HepG2 (cell line): ENCODE data around the gene RPL32. TPM values are rescaled to one million over a fixed set of nuclear protein-coding genes. Genes with fewer than 3 reads are reported as not detected.

Experiments used
- CBX5 ChIP-seq: sonication (generic); formaldehyde crosslinking; IDR thresholded peaks from 2 replicates; pipeline ENCODE4 v1.4.0; 2020; ENCODE audit warnings: missing genetic modification reagents, borderline replicate concordance
- FOXA3 ChIP-seq: IDR thresholded peaks from 2 replicates; pipeline ENCODE4 v1.6.1; 2016; ENCODE audit warnings: missing genetic modification reagents, missing compliant biosample characterization
- KLF16 ChIP-seq, 2 experiments: sonication (generic) in 1 of 2; formaldehyde crosslinking in 1 of 2; IDR thresholded peaks; 2 replicates each; pipeline versions ENCODE4 v1.6.1 to v1.8.0; 2016 to 2023; ENCODE audit warnings: missing genetic modification reagents in 2 of 2, missing compliant biosample characterization in 1 of 2
- SMC3 ChIP-seq: IDR thresholded peaks from 2 replicates; pipeline ENCODE4 v1.6.1; 2011; ENCODE audit warnings: low read length, improper control_type of control experiment
- SSRP1 ChIP-seq: IDR thresholded peaks from 2 replicates; pipeline ENCODE4 v1.6.1; 2016; ENCODE audit warnings: control low read depth
- SUZ12 ChIP-seq: fragments of 150-350 bp; IDR thresholded peaks from 2 replicates; pipeline ENCODE4 v1.6.1; 2014; ENCODE audit warnings: low read depth, low read length
- ZBTB38 ChIP-seq: sonication (generic); formaldehyde crosslinking; IDR thresholded peaks from 2 replicates; pipeline ENCODE4 v1.5.1; 2020; ENCODE audit warnings: mild to moderate bottlenecking, missing genetic modification reagents
- ZNF432 ChIP-seq: sonication (generic); formaldehyde crosslinking; IDR thresholded peaks from 2 replicates; pipeline ENCODE4 v1.5.0; 2020; ENCODE audit warnings: missing genetic modification reagents, mild to moderate bottlenecking, borderline replicate concordance
- ZNF607 ChIP-seq: sonication (generic); formaldehyde crosslinking; IDR thresholded peaks from 2 replicates; pipeline ENCODE4 v1.5.1; 2020; ENCODE audit warnings: missing genetic modification reagents, mild to moderate bottlenecking, borderline replicate concordance
- ZNF615 ChIP-seq: sonication (generic); formaldehyde crosslinking; IDR thresholded peaks from 2 replicates; pipeline ENCODE4 v1.5.0; 2020; ENCODE audit warnings: mild to moderate bottlenecking, missing genetic modification reagents, borderline replicate concordance
- polyA plus RNA-seq, 8 experiments: library from polyadenylated mRNA; depleted of rRNA in 3 of 8; stranded (reverse) in 7 of 8; unstranded in 1 of 8; fragments of >200 nt; fragmentation: Illumina TruSeq in 4 of 8; extraction: Trizol in 4 of 8; gene quantifications; 2 replicates each; pipeline versions ENCODE4 v1.2.1 to v1.2.3, GENCODE V29; 2011 to 2016; ENCODE audit warnings: low read depth in 4 of 8, missing spikeins in 1 of 8, mixed read lengths in 1 of 8; ENCODE audit not compliant: insufficient read depth in 1 of 8
- total RNA-seq, 5 experiments: library from RNA; depleted of rRNA; stranded (reverse); fragments of >200 nt; fragmentation: Illumina TruSeq; extraction: Trizol; gene quantifications; 2 replicates each; pipeline ENCODE4 v1.2.3, GENCODE V29; 2016; ENCODE audit warnings: low read depth in 1 of 5
- TF ChIP-seq, protein P1 (sequence below): sonication (generic); formaldehyde crosslinking; IDR thresholded peaks from 2 replicates; pipeline ENCODE4 v1.8.0; 2022; ENCODE audit warnings: mild to moderate bottlenecking, missing genetic modification reagents, moderate library complexity
- TF ChIP-seq, protein P2 (sequence below): sonication (generic); formaldehyde crosslinking; IDR thresholded peaks from 2 replicates; pipeline ENCODE4 v1.4.0; 2020; ENCODE audit warnings: missing genetic modification reagents, mild to moderate bottlenecking, borderline replicate concordance
- TF ChIP-seq, protein P3 (sequence below): sonication (generic); formaldehyde crosslinking; IDR thresholded peaks from 2 replicates; pipeline ENCODE4 v1.4.0; 2020; ENCODE audit warnings: missing genetic modification reagents, mild to moderate bottlenecking, borderline replicate concordance
- TF ChIP-seq, protein P4 (sequence below): sonication (generic); formaldehyde crosslinking; IDR thresholded peaks from 2 replicates; pipeline ENCODE4 v1.8.1; 2023; ENCODE audit warnings: mild to moderate bottlenecking, missing genetic modification reagents, borderline replicate concordance
- TF ChIP-seq, protein P5 (sequence below): sonication (generic); formaldehyde crosslinking; IDR thresholded peaks from 2 replicates; pipeline ENCODE4 v1.8.1; 2023; ENCODE audit warnings: mild to moderate bottlenecking, moderate library complexity, missing genetic modification reagents
- TF ChIP-seq, protein P6 (sequence below): sonication (generic); formaldehyde crosslinking; conservative IDR thresholded peaks from 2 replicates; pipeline ENCODE4 v1.8.0; 2022; ENCODE audit warnings: low read depth, missing genetic modification reagents
- TF ChIP-seq, protein P7 (sequence below): sonication (generic); formaldehyde crosslinking; conservative IDR thresholded peaks from 2 replicates; pipeline ENCODE4 v1.4.0; 2020; ENCODE audit warnings: missing genetic modification reagents

Gene RPL32
- total and polyA plus RNA-seq, 2 of the 13 experiments (the other 11 are each of a cell fraction or from before 2014, with no cell fraction given): 1,781 to 2,401 TPM

DNA sequence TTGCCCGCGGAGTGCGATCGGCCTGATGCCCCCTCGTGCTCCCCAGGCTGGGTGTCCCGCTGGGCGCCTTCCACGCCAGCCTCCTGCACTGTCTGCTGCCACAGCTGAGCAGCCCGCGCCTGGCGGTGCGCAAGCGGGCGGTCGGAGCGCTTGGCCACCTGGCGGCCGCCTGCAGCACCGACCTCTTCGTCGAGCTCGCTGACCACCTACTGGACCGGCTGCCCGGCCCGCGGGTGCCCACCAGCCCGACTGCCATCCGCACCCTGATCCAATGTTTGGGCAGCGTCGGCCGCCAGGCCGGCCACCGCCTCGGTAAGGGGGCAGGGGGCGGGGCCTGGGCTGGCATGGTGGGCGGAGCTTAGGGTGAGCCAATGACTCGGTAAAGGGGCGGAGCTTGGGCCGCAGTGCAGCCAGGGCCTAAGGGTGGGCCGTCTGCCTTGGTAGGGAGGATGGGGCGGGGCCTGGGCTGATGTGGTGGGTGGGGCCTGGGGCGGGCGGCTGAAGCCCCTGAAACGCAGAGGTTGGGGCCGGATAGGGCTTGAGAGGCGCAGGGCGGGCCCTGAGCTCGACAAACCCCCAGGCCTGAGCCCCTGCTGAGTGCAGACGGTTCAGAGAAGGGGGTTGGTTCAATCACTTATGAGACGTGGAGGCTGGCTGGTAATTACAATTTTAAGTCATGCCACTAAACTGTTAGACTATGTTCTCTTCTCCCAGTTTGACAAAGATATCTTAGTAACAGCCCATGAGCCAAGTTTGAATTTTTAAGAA lies 31.2 kb downstream of the RPL32 start (continued):
- TF ChIP-seq, protein P1, sequence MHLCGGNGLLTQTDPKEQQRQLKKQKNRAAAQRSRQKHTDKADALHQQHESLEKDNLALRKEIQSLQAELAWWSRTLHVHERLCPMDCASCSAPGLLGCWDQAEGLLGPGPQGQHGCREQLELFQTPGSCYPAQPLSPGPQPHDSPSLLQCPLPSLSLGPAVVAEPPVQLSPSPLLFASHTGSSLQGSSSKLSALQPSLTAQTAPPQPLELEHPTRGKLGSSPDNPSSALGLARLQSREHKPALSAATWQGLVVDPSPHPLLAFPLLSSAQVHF (CRISPR knock-in tag): no peak
- TF ChIP-seq, protein P2, sequence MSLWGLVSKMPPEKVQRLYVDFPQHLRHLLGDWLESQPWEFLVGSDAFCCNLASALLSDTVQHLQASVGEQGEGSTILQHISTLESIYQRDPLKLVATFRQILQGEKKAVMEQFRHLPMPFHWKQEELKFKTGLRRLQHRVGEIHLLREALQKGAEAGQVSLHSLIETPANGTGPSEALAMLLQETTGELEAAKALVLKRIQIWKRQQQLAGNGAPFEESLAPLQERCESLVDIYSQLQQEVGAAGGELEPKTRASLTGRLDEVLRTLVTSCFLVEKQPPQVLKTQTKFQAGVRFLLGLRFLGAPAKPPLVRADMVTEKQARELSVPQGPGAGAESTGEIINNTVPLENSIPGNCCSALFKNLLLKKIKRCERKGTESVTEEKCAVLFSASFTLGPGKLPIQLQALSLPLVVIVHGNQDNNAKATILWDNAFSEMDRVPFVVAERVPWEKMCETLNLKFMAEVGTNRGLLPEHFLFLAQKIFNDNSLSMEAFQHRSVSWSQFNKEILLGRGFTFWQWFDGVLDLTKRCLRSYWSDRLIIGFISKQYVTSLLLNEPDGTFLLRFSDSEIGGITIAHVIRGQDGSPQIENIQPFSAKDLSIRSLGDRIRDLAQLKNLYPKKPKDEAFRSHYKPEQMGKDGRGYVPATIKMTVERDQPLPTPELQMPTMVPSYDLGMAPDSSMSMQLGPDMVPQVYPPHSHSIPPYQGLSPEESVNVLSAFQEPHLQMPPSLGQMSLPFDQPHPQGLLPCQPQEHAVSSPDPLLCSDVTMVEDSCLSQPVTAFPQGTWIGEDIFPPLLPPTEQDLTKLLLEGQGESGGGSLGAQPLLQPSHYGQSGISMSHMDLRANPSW (CRISPR knock-in tag): no peak
- 0 out of 2 replicates have a peak, but pooled peaks have one; percentile 19 for TF ChIP-seq CBX5 (CRISPR knock-in tag)
- no peak for TF ChIP-seq SMC3
- TF ChIP-seq FOXA3 (CRISPR knock-in tag): no peak
- TF ChIP-seq, protein P3, sequence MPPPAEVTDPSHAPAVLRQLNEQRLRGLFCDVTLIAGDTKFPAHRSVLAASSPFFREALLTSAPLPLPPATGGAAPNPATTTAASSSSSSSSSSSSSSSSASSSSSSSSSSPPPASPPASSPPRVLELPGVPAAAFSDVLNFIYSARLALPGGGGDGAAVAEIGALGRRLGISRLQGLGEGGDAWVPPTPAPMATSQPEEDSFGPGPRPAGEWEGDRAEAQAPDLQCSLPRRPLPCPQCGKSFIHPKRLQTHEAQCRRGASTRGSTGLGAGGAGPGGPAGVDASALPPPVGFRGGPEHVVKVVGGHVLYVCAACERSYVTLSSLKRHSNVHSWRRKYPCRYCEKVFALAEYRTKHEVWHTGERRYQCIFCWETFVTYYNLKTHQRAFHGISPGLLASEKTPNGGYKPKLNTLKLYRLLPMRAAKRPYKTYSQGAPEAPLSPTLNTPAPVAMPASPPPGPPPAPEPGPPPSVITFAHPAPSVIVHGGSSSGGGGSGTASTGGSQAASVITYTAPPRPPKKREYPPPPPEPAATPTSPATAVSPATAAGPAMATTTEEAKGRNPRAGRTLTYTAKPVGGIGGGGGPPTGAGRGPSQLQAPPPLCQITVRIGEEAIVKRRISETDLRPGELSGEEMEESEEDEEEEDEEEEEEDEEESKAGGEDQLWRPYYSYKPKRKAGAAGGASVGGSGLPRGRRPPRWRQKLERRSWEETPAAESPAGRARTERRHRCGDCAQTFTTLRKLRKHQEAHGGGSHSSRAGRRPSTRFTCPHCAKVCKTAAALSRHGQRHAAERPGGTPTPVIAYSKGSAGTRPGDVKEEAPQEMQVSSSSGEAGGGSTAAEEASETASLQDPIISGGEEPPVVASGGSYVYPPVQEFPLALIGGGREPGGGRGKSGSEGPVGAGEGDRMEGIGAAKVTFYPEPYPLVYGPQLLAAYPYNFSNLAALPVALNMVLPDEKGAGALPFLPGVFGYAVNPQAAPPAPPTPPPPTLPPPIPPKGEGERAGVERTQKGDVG (CRISPR knock-in tag): 0 out of 2 replicates have a peak, but pooled peaks have one; percentile 60
- TF ChIP-seq, protein P4, sequence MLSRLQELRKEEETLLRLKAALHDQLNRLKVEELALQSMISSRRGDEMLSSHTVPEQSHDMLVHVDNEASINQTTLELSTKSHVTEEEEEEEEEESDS (CRISPR knock-in tag): no peak
- TF ChIP-seq ZNF607 (CRISPR knock-in tag): no peak
- TF ChIP-seq ZNF615 (CRISPR knock-in tag): no peak
- no peak for TF ChIP-seq SUZ12
- TF ChIP-seq SSRP1 (CRISPR knock-in tag): no peak
- TF ChIP-seq ZBTB38 (CRISPR knock-in tag): peak; percentile 40; the same call in 1 of the 2 replicates
- peak in 1 of 2 experiments; percentile 50; a peak in 1 of 4 replicates for TF ChIP-seq KLF16 (CRISPR knock-in tag; IDR thresholded peaks at IDR 0.05)
- TF ChIP-seq, protein P5, sequence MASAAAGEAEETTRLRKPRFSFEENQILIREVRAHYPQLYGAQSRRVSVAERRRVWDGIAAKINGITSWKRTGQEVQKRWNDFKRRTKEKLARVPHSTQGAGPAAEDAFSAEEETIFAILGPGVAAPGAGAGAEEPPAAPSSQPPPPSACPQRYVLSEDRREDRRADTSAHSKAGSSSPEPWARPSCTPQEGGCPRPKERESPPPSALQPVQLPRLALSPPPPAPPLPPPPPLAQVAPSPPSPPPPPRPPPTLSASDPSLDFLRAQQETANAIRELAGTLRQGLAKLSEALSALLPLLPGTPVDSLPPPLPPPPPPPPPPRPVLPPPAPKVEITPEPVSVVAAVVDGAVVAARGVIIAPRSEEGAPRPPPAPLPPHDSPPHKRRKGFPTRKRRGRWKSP (CRISPR knock-in tag): peak; percentile 54; the same call in 1 of the 2 replicates
- TF ChIP-seq ZNF432 (CRISPR knock-in tag): no peak
- TF ChIP-seq, protein P6, sequence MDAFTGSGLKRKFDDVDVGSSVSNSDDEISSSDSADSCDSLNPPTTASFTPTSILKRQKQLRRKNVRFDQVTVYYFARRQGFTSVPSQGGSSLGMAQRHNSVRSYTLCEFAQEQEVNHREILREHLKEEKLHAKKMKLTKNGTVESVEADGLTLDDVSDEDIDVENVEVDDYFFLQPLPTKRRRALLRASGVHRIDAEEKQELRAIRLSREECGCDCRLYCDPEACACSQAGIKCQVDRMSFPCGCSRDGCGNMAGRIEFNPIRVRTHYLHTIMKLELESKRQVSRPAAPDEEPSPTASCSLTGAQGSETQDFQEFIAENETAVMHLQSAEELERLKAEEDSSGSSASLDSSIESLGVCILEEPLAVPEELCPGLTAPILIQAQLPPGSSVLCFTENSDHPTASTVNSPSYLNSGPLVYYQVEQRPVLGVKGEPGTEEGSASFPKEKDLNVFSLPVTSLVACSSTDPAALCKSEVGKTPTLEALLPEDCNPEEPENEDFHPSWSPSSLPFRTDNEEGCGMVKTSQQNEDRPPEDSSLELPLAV (CRISPR knock-in tag): no peak
- TF ChIP-seq, protein P7, sequence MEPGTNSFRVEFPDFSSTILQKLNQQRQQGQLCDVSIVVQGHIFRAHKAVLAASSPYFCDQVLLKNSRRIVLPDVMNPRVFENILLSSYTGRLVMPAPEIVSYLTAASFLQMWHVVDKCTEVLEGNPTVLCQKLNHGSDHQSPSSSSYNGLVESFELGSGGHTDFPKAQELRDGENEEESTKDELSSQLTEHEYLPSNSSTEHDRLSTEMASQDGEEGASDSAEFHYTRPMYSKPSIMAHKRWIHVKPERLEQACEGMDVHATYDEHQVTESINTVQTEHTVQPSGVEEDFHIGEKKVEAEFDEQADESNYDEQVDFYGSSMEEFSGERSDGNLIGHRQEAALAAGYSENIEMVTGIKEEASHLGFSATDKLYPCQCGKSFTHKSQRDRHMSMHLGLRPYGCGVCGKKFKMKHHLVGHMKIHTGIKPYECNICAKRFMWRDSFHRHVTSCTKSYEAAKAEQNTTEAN (CRISPR knock-in tag): no peak
